Smooth muscle cell of the brain vasculature (primary cell): ENCODE data around the gene PIK3C2G.

ENCODE experiments used
- DNase-seq: peaks from one replicate; pipeline ENCODE4 v3.0.0-alpha.2; 2012; ENCODE audit warnings: low read depth, low spot score

The PIK3C2G gene

DNA sequence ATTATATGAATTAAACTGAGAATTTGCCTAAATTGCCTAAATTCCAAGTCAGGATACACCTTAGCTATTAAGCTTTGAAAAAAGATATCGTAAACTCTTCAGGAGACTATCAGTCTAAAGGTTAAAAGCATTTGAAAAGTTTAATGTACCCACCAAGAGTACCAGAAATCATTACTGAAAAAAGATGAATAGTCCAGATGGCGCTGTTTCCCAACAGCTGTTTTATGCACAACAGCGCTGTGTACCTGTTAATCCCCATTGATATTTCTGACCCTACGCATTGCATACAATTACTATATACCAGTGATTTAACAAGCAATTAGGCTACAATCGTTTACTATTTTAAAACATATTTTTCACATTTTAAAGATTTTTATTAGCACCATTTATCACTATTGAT lies 291.5 kb downstream of the PIK3C2G start:
- no peak for DNase-seq

DNA sequence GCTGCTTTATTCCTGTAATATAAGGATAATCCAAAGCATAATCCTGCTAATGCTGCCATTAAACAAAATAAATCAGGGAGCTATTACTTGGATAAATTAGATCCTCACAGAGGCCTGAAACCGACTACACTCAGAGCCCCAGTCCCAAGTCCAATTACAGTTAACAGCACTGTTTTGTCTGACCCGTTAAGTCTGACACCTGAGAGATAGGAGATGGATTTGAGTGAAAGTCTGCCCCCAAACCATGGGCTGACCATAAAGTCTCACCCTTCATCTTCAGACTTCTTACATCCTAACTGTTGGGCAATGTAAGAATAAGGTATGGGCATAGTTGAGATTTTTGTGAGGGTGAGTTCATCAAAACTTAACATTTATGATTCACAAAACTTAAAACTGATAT lies 294.8 kb downstream of the PIK3C2G start:
- no peak for DNase-seq

DNA sequence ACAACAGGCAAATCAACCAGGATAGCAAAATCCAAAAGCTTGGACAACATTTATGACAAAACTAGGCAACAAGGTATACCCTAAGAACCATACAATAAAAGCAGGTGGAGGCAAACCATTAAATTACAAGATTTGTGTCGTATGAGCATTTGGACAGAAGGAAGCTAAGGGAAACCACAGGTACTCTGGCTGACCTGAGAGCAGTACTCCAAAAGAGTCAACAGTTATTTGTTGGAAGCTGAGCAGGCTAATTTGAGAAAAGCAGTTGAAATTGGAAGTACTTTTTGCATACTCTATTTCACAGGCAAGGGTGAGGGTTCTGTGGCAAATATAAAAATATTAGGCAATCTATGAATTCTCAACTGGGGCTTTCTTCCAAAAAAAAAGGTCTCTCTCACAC lies 297.9 kb downstream of the PIK3C2G start:
- no peak for DNase-seq

DNA sequence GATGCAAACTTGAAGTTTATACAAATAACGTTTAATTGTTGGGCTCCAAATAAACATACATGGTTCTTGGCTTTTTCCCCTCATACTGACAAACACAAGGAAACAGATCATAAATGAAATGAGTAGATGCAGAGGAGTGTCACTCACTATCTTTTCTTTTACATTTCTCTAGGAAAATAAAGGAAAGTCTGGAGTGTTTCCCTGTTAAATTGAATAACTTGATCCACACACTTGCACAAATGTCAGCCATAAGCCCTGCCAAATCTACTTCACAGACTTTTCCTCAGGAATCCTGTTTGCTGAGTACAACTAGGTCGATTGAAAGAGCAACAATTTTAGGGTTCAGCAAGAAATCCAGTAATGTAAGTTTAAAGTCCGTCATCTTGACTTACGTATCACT lies 301.2 kb downstream of the PIK3C2G start:
- no peak for DNase-seq

DNA sequence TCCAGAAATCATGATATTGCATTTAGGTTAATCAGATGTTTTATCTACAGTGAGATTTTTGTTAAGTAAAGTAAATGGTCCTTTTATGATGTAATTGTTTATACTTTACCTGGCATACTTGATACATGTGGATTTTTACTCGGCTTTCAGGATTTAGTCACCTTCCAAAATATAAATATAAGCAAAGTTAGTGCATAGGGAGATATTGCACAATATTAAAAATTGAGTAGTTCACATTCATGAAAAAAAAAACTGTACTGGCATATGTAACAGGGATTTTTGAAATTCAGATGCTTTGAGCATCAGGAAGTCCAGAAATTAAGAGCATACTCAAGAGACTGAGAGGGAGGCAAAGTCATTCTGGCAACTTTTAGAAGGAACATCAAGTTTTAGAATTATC lies 303.0 kb downstream of the PIK3C2G start:
- no peak for DNase-seq

- no peak for DNase-seq
Observed at GRCh38 chr12:18567787-18568186, 306.5 kb downstream of the PIK3C2G start.

GRCh38 chr12:18570543-18570942 lies 309.2 kb downstream of the PIK3C2G start:
- DNase-seq: no peak

GRCh38 chr12:18576104-18576626 lies 314.8 kb downstream of the PIK3C2G start:
- DNase-seq: no peak

DNA sequence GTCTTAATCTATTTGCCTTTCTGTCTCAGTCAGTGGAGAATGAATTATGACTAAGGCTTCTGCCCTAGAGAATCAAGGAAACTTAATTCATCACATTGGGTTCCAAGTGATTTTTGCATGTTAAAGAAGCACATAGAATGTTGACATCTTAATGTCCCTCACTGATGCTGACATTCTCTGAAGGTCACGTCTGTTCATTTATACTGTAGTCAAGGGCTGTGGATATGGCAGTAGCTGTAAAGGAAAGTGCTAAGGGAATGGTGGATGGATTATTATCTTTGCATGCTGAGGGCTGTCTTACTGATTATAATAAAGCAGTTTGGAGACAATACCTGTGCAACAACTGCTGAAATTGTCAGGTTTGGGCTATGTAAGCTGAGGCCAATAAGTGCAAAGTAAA lies 315.3 kb downstream of the PIK3C2G start:
- DNase-seq: no peak

DNA sequence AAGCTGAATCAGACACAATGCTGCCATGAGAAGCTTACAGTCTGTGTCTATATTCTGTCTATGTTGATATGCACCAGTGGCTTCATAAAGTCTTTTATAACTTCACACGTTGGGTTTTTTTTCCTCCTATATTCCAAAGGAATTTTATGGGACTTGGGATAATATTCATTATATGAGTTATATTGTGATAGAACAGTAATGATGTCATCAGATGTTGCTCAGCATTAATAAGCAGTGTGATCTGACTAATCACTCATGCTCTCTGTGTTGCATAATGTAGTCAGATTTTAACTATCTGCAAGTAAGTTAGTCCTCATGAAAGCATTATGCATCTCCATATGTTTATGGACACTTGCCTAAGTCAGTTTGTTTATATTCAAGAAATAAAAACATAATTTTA lies 316.9 kb downstream of the PIK3C2G start:
- DNase-seq: no peak

DNA sequence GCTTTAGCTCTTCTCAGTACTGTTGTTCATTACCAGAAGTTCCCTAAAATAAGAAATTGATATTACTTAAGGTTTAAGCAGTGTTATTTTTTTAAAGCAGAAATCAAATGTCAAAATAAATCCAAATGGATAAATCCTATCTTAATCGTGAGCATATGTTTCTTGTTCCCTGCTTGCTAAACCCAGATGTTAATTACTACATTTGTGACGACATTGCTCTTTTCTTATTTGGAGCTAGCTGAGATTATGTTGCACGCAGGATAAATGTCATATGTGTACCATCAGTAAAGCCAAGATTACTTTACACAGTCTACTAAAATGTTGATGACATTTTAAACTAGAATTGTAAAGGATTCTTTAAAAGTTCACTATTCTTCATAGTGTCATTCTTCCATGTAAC lies 319.0 kb downstream of the PIK3C2G start:
- no peak for DNase-seq

GRCh38 chr12:18580706-18581105 lies 319.4 kb downstream of the PIK3C2G start:
- DNase-seq: no peak

GRCh38 chr12:18581232-18581962 lies 320.1 kb downstream of the PIK3C2G start:
- DNase-seq: no peak

GRCh38 chr12:18583655-18584054 lies 322.3 kb downstream of the PIK3C2G start:
- DNase-seq: no peak

DNA sequence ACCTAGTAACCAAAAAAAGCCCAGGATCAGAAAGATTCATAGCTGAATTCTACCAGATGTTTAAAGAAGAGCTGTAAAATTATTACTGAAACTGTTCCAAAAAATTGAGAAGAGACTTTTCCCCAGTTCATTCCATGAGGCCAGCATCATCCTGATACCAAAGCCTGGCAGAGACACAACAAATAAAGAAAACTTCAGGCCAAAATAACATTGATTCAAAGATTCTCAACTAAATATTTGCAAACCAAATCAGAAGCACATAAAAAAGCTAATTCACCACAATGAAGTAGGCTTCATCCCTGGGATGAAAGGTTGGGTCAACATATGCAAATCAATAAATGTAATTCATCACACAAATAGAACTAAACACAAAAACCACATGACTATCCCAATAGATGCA lies 325.3 kb downstream of the PIK3C2G start:
- DNase-seq: no peak

- no peak for DNase-seq
Observed at GRCh38 chr12:18589316-18589715, 328.0 kb downstream of the PIK3C2G start.

- DNase-seq: no peak
Observed at GRCh38 chr12:18591473-18591872, 330.2 kb downstream of the PIK3C2G start.

- no peak for DNase-seq
Observed at GRCh38 chr12:18595412-18595811, 334.1 kb downstream of the PIK3C2G start.

- no peak for DNase-seq
Observed at GRCh38 chr12:18601962-18602361, 340.6 kb downstream of the PIK3C2G start.

- no peak for DNase-seq
Observed at GRCh38 chr12:18612971-18613370, 351.7 kb downstream of the PIK3C2G start.

DNA sequence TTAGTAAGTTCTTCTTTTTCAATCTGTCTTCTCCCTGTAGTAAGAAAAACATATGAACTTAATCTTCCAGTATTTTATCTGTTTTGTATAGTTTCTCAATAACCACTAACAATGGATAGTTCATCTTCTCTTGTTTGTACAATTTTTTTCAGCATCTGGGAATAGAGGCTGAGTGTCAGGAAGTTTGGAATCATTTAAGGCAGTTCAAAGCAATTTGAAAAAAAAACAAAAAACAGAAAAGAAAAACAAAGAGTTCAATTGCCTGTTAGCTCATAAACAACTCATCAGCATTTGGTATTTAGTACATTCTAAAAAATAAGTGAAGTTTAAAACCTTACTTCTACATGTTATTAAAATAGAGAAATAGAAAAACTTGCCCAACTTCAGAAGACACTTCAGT lies 359.7 kb downstream of the PIK3C2G start:
- DNase-seq: no peak

DNA sequence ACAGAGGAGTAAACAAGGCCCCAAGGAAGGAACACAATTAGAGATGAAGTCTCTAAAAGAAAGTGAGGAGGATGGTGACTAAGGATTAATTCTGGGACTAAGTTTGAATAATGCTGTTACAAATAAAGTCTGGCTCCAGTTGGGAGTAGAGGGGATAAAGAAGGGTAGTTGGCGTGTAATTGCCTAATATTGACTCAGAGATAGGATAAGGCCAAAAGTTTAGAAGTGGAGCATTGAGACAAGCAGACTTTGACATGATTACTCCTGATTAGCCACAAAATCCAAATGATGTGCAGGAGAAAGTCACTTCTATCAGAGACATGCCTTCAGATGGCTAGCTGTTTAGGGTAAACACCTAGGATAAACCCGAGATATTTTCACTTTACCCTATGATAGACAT lies 368.1 kb downstream of the PIK3C2G start:
- no peak for DNase-seq

- no peak for DNase-seq
Observed at GRCh38 chr12:18629916-18630315, 368.6 kb downstream of the PIK3C2G start.

DNA sequence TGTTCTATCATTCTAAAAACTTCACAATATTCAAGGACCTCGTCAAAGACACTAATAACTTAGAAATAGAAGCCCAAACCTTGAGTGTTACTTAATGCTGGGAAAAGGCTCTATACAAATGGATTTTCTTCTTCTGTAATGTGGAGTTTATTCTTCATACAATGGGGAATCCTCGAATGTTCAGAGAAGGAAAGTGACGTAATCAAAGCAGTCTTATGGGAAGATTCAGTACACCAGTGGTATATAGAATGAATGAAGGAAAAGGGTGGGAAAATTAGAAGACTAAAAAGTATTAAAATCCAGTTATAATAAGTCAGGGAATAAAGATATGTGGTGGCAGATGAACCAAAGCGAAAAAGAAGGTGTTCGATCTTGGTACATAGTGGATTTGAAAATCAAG lies 370.0 kb downstream of the PIK3C2G start:
- DNase-seq: no peak
